Activated CD4-positive, CD25-positive, alpha-beta regulatory T cell (primary cell): ENCODE results near the gene SCNN1B.
"Not testable (repeated sequence)": the region's sequence is repeated elsewhere in the genome, so short reads cannot be mapped to it uniquely, and the experiment has no call there.

Source experiments
- DNase-seq, 4 experiments: peaks; one replicate each; lab custom pipeline; 2025; lab: John Stamatoyannopoulos, UW

Gene SCNN1B

DNA sequence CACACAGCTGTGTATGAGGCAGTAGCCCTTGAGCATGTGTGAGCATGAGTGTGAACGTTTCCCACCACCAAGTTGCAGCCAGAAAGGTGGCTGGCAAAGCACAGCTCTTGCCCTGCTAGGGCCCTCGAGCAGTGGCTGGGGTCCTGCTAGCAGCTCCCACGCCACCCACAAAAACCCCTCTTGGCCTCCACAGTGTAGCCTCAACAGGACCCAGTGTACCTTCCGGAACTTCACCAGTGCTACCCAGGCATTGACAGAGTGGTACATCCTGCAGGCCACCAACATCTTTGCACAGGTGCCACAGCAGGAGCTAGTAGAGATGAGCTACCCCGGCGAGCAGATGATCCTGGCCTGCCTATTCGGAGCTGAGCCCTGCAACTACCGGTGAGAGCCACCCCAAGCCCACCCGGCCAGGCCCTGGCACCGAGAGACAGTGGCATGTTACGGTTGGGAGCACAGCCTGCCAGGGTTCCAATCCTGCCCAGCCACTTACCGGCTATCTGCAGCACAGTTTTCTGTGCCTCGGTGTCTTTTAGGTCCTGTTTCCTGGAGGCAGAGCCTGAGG, 53.1 kb downstream of the SCNN1B start:
- DNase-seq, result no peak

- no peak for DNase-seq
Measured at GRCh38 chr16:23356941-23357340, 54.8 kb downstream of the SCNN1B start.

- DNase-seq, result no peak
Measured at GRCh38 chr16:23357761-23358290, 55.7 kb downstream of the SCNN1B start.

- no peak for DNase-seq
Measured at GRCh38 chr16:23359092-23359760, 57.1 kb downstream of the SCNN1B start.

DNA sequence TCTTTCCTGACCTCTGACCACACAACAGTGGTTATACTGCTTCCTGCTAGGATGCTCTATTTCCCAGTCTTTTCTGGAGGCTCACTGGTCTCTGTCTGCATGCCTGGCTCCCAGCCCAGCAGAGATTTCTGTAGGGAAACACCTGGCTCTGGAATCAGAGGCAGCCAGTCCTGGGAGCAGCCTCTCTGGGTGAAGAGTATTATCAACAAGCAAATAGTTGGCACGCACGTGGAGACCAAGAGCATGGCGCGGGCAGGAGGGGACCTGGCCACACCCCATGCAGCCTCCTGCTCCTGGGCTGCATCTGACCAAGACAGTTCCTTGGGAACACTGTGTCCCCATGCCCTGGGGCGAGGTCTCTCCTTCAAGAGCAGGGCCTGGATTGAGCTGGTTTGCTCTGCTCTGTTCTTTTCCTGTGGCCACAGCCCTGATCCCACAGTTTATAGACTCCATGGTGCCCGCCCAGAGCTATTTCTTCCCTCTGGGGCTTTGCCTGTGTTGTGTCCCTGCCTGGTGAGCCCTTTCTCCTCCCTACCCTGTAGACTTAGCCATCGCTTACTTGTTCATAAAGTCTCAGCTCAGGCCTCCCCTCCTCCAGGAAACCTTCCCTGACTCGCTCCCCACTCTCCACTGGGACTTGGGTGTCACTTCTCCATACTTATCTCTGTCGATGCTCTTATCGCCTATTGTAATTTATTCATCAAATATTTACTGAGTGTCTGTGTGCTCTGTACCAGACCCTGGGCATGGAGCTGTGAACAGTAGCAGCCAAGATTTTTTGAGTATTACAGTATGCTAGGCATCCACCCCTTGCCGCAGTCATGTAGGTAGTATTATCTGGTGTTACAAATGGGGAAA, 60.6 kb downstream of the SCNN1B start:
- no peak for DNase-seq

DNA sequence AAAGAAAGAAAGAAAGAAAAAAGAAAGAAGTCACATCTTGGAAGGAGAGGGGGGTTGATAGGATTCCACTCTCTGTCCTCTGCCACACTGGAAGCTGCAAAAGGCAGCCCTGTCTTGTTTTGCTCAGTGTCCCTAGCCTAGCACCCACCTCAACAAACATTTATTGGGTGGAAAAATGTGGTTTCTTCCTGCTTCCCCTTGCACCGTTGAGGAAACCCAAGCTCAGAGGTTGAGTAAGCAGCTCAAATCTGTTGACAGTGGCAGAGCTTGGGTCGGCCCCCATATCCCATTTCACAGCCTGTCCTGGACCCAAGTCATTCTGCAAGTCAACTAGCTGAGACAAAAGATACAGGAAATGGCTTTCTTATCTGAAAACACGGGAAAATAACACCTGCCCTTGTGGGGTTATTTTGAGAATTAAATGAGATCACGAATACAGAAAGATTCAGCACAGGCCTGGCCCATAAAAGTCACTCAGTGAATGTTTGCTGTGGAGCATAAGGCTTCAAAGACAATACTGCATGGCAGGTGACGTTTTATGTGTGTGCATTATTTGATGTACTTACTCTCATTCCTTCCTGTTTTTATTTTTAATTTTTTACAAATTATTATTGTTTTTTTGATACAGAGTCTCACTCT, 63.6 kb downstream of the SCNN1B start:
- no peak for DNase-seq

DNA sequence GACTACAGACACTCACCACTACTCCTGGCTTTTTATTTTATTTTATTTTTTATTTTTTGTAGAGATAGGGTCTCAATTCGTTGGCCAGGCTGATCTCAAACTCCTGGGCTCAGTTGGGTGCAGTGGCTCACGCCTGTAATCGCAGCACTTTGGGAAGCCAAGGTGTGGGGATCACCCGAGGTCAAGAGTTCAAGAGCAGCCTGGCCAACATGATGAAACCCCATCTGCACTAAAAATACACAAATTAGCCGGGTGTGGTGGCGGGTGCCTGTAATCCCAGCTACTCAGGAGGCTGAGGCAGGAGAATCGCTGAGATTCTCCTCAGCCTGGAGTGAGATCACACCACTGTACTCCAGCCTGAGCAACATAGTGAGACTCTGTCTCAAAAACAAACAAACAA, 64.2 kb downstream of the SCNN1B start:
- not testable (repeated sequence) for DNase-seq

DNA sequence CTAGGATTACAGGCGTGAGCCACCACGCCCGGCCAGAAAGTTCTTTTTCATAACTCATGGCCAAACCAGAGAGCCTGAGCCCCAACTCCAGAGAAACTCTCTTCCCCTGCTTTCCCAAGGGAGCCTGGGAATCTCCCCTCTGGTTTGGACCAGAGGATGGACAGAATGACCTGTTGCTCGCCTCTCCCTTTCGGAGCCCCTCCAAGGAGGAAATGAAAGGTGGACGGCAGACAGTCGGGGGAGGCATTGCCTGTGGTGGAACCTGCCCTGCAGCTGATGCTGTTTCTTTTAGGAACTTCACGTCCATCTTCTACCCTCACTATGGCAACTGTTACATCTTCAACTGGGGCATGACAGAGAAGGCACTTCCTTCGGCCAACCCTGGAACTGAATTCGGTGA, 65.5 kb downstream of the SCNN1B start:
- no peak for DNase-seq

DNA sequence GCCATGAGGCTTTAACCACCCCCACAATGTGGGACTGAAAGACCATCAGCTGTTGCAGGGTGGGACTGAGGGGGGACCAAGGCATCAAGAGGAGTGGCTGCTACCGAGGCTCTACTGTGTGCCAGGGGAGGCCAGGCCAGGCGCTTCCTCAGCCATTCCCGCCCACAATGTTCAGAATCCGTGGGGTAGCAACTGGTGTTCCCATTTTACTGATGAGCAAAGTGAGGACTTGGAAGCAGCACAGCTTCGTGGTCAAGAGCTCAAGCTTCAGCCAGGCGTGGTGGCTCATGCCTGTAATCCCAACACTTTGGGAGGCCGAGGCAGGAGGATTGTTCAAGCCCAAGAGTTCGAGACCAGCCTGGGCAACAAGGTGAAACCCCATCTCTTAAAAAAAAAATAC, 65.9 kb downstream of the SCNN1B start:
- no peak for DNase-seq

- DNase-seq, result no peak
Measured at GRCh38 chr16:23368469-23368868, 66.4 kb downstream of the SCNN1B start.

GRCh38 chr16:23369416-23369815, 67.3 kb downstream of the SCNN1B start:
- DNase-seq, result no peak

- DNase-seq, result no peak
Measured at GRCh38 chr16:23371368-23371767, 69.3 kb downstream of the SCNN1B start.

- no peak for DNase-seq
Measured at GRCh38 chr16:23373436-23374219, 71.5 kb downstream of the SCNN1B start.

DNA sequence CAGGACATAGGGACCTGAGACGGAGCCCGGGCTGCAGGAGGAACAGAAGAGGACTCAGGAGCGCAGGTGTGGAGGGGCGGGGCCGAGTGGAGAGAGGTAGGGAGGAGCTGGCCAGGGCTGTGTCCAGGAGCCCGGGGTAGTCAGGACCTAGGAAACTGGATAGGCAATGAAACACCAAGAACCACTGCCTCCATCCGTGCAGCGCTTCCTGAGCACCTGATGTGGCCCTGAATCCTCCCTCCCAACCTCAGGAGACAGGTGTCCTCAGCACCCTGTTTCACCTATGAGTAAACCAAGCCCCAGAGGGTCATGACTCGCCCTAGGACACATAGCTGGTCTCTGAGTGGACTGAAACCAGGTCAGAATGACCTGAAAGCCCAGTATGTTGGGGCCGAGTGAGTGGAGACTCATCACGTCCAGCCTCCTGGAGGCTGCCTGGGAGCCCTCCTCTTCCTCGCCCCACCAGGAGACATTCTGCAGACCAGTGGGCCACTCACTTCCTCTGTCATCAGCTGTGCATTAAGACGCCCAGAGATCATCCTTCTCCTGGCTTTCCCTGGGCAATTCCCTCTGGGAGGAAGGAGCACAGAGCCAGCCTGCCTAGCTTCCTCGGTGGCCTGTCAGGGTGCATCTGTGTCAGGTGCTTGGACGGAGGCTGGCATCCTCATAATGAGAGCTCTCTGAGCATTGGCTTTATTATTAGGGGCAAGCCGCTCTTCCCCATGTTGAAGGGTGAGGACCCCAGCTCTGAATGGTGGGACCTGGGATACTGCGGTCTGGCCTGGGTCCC, 72.8 kb downstream of the SCNN1B start:
- no peak for DNase-seq

DNA sequence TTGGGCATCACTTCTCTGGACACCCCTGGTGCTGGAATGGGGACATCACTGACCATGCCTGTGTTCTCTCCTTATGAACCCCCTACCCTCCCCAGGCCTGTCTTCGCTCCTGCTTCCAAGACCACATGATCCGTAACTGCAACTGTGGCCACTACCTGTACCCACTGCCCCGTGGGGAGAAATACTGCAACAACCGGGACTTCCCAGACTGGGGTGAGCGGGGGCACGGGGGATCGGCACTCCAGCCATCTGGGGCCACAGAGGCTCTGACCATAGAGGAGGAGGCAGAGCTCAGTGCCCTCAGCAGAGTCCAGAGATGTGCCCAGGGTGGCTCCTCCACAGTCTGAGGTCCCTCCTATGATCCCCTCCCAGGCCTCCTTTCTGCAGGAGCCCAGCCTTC, 73.5 kb downstream of the SCNN1B start:
- DNase-seq, result no peak

GRCh38 chr16:23377071-23377931, 75.2 kb downstream of the SCNN1B start:
- no peak for DNase-seq

DNA sequence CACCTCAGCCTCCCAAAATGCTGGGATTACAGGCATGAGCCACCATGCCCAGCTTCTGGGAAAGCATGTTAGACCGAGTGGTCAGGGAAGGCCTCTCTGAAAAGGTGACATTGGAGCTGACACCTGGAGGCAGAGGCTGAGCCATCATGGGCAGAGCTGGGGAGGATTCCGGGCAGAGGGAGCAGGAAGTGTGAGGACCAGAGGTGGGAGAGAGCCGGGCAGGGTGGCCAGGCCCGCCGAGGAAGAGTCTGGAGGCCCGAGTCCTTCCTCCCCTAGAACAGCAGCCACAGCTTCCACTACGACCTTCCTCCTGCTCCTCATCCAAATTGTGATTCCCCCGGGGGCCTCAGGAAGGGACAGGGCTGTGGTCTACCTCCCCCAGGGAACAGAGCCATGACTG, 76.2 kb downstream of the SCNN1B start:
- DNase-seq, result no peak

GRCh38 chr16:23378921-23379320, 76.8 kb downstream of the SCNN1B start:
- no peak for DNase-seq

DNA sequence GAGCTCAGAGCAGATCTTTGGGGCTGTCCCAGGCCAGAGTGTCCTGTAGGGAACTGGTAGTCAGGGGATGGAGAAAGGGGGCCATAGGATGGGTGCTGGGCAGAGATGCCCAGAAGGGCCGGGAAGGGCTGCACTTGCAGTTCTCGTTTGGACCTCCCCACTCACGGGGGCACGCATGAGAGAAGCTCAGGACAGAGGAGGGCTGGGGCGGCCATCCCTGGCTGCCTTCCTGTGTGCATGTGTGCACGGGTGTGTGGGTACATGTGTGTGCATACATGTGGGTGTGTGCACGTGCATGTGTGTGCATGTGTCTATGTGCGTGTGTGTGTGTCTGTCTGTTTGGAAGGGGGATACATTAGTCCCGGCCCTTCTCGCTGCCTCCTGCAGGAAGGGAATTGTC, 77.6 kb downstream of the SCNN1B start:
- no peak for DNase-seq

DNA sequence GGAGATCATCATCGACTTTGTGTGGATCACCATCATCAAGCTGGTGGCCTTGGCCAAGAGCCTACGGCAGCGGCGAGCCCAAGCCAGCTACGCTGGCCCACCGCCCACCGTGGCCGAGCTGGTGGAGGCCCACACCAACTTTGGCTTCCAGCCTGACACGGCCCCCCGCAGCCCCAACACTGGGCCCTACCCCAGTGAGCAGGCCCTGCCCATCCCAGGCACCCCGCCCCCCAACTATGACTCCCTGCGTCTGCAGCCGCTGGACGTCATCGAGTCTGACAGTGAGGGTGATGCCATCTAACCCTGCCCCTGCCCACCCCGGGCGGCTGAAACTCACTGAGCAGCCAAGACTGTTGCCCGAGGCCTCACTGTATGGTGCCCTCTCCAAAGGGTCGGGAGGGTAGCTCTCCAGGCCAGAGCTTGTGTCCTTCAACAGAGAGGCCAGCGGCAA, 78.4 kb downstream of the SCNN1B start:
- no peak for DNase-seq
